Adrenal gland (tissue), 5 donors: Measurements from ENCODE around the gene KIAA1328.

Experiments
- CTCF ChIP-seq, 6 experiments: fragments of 450-650 bp in 4 of 6; fragments of 200-600 bp in 2 of 6; sonication (generic) in 1 of 6; IDR thresholded peaks; 1 replicate in 5 of 6; 2 replicates in 1 of 6; pipeline versions ENCODE4 v1.5.1 to v1.8.0; 2016 to 2021; ENCODE audit warnings: antibody characterized with exemption in 6 of 6, mild to moderate bottlenecking in 2 of 6, moderate library complexity in 1 of 6
- POLR2A ChIP-seq, 2 donors: fragments of 450-650 bp; IDR thresholded peaks; one replicate each; pipeline ENCODE4 v1.6.1; 2017; ENCODE audit warnings: antibody characterized with exemption in 2 of 2, mild to moderate bottlenecking in 2 of 2, moderate library complexity in 1 of 2
- donor health status: DM: no; HTN: no; CAD: no.

- no peak for TF ChIP-seq POLR2A (IDR thresholded peaks at IDR 0.05)
- no peak for TF ChIP-seq CTCF (IDR thresholded peaks at IDR 0.05)
These were observed 431.6 kb downstream of the KIAA1328 start for GRCh38 chr18:37260367-37261093.
